GM23338 (cell line): ENCODE results near the gene HBD. TPM values are rescaled to one million over a fixed set of nuclear protein-coding genes. Genes with fewer than 3 reads are reported as not detected.

Source experiments
- ATAC-seq: fragments of 200-7000 bp; cut with Tn5 transposase; 3 replicates; pipeline ENCODE4 v1.9.1; 2020
- DNase-seq: peaks from one replicate; pipeline ENCODE4 v3.0.0-alpha.2; 2015; ENCODE audit warnings: low spot score
- H2AFZ ChIP-seq: fragments of 200-600 bp; sonication (generic); 2 replicates; pipeline ENCODE4 v1.8.0; 2016; ENCODE audit warnings: antibody characterized with exemption, mild to moderate bottlenecking, moderate library complexity
- H3F3A ChIP-seq: fragments of 200-600 bp; sonication (generic); replicated peaks from 2 replicates; pipeline ENCODE4 v1.8.0; 2017; ENCODE audit warnings: antibody characterized with exemption, mixed run types, low read depth
- H3K27ac ChIP-seq: fragments of 200-600 bp; sonication (generic); 2 replicates; pipeline ENCODE4 v1.6.1; 2016; ENCODE audit warnings: low read depth
- H3K27me3 ChIP-seq: fragments of 200-600 bp; sonication (generic); 2 replicates; pipeline ENCODE4 v1.8.0; 2016; ENCODE audit warnings: mild to moderate bottlenecking, mixed run types, moderate library complexity; ENCODE audit not compliant: insufficient read depth
- H3K36me3 ChIP-seq: fragments of 200-600 bp; sonication (generic); 2 replicates; pipeline ENCODE4 v1.8.0; 2016; ENCODE audit warnings: mild to moderate bottlenecking; ENCODE audit not compliant: insufficient read depth
- H3K4me1 ChIP-seq: fragments of 200-600 bp; sonication (generic); 2 replicates; pipeline ENCODE4 v1.8.0; 2016; ENCODE audit warnings: mild to moderate bottlenecking, moderate library complexity; ENCODE audit not compliant: insufficient read depth
- H3K4me2 ChIP-seq: fragments of 200-600 bp; sonication (generic); 2 replicates; pipeline ENCODE4 v1.7.1; 2017; ENCODE audit warnings: mixed run types
- H3K4me3 ChIP-seq: fragments of 200-600 bp; sonication (generic); 2 replicates; pipeline ENCODE4 v1.6.1; 2016; ENCODE audit warnings: mixed run types
- H3K79me2 ChIP-seq: fragments of 200-600 bp; sonication (generic); replicated peaks from 2 replicates; pipeline ENCODE4 v1.8.0; 2017; ENCODE audit warnings: mild to moderate bottlenecking; ENCODE audit not compliant: insufficient read depth
- H3K9me2 ChIP-seq: fragments of 200-600 bp; sonication (generic); 2 replicates; pipeline ENCODE4 v1.8.0; 2017; ENCODE audit not compliant: insufficient read depth
- H4K20me1 ChIP-seq: fragments of 200-600 bp; sonication (generic); replicated peaks from 2 replicates; pipeline ENCODE4 v1.8.0; 2017; ENCODE audit warnings: mild to moderate bottlenecking; ENCODE audit not compliant: insufficient read depth
- H3K27ac Mint-ChIP-seq: 2 replicates; pipeline ENCODE4 v1.8.0; 2020; ENCODE audit warnings: inconsistent platforms, mild to moderate bottlenecking, moderate library complexity, mixed read lengths
- H3K27me3 Mint-ChIP-seq: 3 replicates; pipeline ENCODE4 v1.8.0; 2022; ENCODE audit warnings: low read depth, mild to moderate bottlenecking, moderate library complexity, mixed read lengths, inconsistent platforms; ENCODE audit not compliant: insufficient read depth, poor library complexity
- H3K36me3 Mint-ChIP-seq: 3 replicates; pipeline ENCODE4 v1.8.0; 2021; ENCODE audit warnings: low read depth, mild to moderate bottlenecking, inconsistent platforms, moderate library complexity, mixed read lengths
- H3K4me1 Mint-ChIP-seq: 3 replicates; pipeline ENCODE4 v1.8.0; 2020; ENCODE audit warnings: mild to moderate bottlenecking, inconsistent platforms, mixed read lengths
- H3K4me3 Mint-ChIP-seq: 3 replicates; pipeline ENCODE4 v1.8.0; 2021; ENCODE audit warnings: moderate library complexity, mild to moderate bottlenecking, inconsistent platforms, mixed read lengths
- H3K9me3 Mint-ChIP-seq: 3 replicates; pipeline ENCODE4 v1.8.0; 2020; ENCODE audit warnings: moderate library complexity, mild to moderate bottlenecking, inconsistent platforms, mixed read lengths
- CREB1 ChIP-seq: fragments of 250-450 bp; sonication (Bioruptor Pico); IDR thresholded peaks from 2 replicates; pipeline ENCODE4 v1.5.0; 2020; ENCODE audit warnings: low read depth, mild to moderate bottlenecking, moderate library complexity
- EZH2 ChIP-seq: fragments of 200-600 bp; sonication (generic); IDR thresholded peaks from one replicate; pipeline ENCODE4 v1.8.0; 2017; ENCODE audit warnings: antibody characterized with exemption, mild to moderate bottlenecking, low read depth; ENCODE audit not compliant: unreplicated experiment
- EZH2phosphoT487 ChIP-seq: fragments of 200-600 bp; sonication (generic); IDR thresholded peaks from one replicate; pipeline ENCODE4 v1.8.1; 2018; ENCODE audit warnings: antibody characterized with exemption; ENCODE audit not compliant: unreplicated experiment
- JUNB ChIP-seq: IDR thresholded peaks from one replicate; pipeline ENCODE4 v1.6.1; 2016; ENCODE audit warnings: antibody characterized with exemption; ENCODE audit not compliant: unreplicated experiment
- POLR2AphosphoS5 ChIP-seq: IDR thresholded peaks from 2 replicates; pipeline ENCODE4 v1.6.1; 2016; ENCODE audit warnings: antibody characterized with exemption, low read depth
- STAT1 ChIP-seq: IDR thresholded peaks from one replicate; pipeline ENCODE4 v1.6.1; 2016; ENCODE audit warnings: antibody characterized with exemption; ENCODE audit not compliant: unreplicated experiment
- ZNF114 ChIP-seq: fragments of 250-450 bp; sonication (Bioruptor Pico); IDR thresholded peaks from 2 replicates; pipeline ENCODE4 v1.5.0; 2020; ENCODE audit warnings: mild to moderate bottlenecking, moderate library complexity
- ZNF331 ChIP-seq: fragments of 250-450 bp; sonication (Bioruptor Pico); IDR thresholded peaks from 2 replicates; pipeline ENCODE4 v1.5.0; 2020; ENCODE audit warnings: low read depth, mild to moderate bottlenecking, moderate library complexity
- ZNF462 ChIP-seq: fragments of 250-450 bp; sonication (Bioruptor Pico); IDR thresholded peaks from 2 replicates; pipeline ENCODE4 v1.5.0; 2020; ENCODE audit warnings: mild to moderate bottlenecking, moderate library complexity
- polyA plus RNA-seq: library from polyadenylated mRNA; unstranded; fragments of >200 nt; fragmentation: Nextera tagmentation; extraction: Ambion mirVana; gene quantifications from 2 replicates; pipeline ENCODE4 v1.2.1, GENCODE V29; 2016
- total RNA-seq: library from RNA; depleted of rRNA; stranded (reverse); fragments of >200 nt; shearing (Covaris generic); gene quantifications from 2 replicates; pipeline ENCODE4 v1.2.3, GENCODE V29; 2014
- TF ChIP-seq, protein P1 (sequence below): IDR thresholded peaks from 2 replicates; pipeline ENCODE4 v1.6.1; 2016; ENCODE audit warnings: antibody characterized with exemption
- TF ChIP-seq, protein P2 (sequence below), 2 experiments: fragments of 200-600 bp in 1 of 2; sonication (generic) in 1 of 2; conservative IDR thresholded peaks; 2 replicates each; pipeline versions ENCODE4 v1.5.1 to v1.6.1; 2016 to 2017; ENCODE audit warnings: antibody characterized with exemption in 2 of 2, low read depth in 2 of 2, mild to moderate bottlenecking in 2 of 2, moderate library complexity in 1 of 2
- TF ChIP-seq, protein P3 (sequence below): IDR thresholded peaks from one replicate; pipeline ENCODE4 v1.6.1; 2018; ENCODE audit warnings: antibody characterized with exemption; ENCODE audit not compliant: unreplicated experiment

HBD gene
- total and polyA plus RNA-seq, 2 experiments from 2014 or later: not detected

GRCh38 chr11:5226732-5227310 lies 7.5 kb downstream of the HBD start, which contains the start of gene HBB:
Gene HBB, minus strand, starts transcription at chr11:5227071. Its CDS starts 50 bp downstream, at chr11:5227021.
- Histone ChIP-seq H4K20me1 (no peaks in the 10 kb centered on the region), H3K4me1 (no peaks in the 10 kb centered on the region), H3K4me2 (no peak within 1 kb of the TSS), H2AFZ (no peak within 1 kb of the TSS), H3K4me3 (no peak within 1 kb of the TSS), H3K27me3 (no peaks in the 10 kb centered on the region), H3K79me2 (no peaks in the 10 kb centered on the region), H3K27ac (no peak within 1 kb of the TSS), H3K9me2 (no peaks in the 10 kb centered on the region), H3F3A (no peaks in the 10 kb centered on the region), H3K36me3 (no peaks in the 10 kb centered on the region)
- Mint-ChIP-seq H3K27me3 (no peaks in the 10 kb centered on the region), H3K4me1 (no peaks in the 10 kb centered on the region), H3K27ac (no peak within 1 kb of the TSS), H3K9me3 (peaks cover 12% of the 10 kb centered on the region), H3K36me3 (peaks cover 5% of the 10 kb centered on the region; the same call in 2 of the 3 replicates), H3K4me3 (no peak within 1 kb of the TSS)
- TF ChIP-seq STAT1 (no peak), EZH2 (no peak), ZNF462 (no peak), JUNB (no peak), CREB1 (no peak), ZNF331 (no peak), ZNF114 (no peak), EZH2phosphoT487 (no peak), POLR2AphosphoS5 (no peak)
- TF ChIP-seq, protein P1, sequence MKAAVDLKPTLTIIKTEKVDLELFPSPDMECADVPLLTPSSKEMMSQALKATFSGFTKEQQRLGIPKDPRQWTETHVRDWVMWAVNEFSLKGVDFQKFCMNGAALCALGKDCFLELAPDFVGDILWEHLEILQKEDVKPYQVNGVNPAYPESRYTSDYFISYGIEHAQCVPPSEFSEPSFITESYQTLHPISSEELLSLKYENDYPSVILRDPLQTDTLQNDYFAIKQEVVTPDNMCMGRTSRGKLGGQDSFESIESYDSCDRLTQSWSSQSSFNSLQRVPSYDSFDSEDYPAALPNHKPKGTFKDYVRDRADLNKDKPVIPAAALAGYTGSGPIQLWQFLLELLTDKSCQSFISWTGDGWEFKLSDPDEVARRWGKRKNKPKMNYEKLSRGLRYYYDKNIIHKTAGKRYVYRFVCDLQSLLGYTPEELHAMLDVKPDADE: no peak
- TF ChIP-seq, protein P2, sequence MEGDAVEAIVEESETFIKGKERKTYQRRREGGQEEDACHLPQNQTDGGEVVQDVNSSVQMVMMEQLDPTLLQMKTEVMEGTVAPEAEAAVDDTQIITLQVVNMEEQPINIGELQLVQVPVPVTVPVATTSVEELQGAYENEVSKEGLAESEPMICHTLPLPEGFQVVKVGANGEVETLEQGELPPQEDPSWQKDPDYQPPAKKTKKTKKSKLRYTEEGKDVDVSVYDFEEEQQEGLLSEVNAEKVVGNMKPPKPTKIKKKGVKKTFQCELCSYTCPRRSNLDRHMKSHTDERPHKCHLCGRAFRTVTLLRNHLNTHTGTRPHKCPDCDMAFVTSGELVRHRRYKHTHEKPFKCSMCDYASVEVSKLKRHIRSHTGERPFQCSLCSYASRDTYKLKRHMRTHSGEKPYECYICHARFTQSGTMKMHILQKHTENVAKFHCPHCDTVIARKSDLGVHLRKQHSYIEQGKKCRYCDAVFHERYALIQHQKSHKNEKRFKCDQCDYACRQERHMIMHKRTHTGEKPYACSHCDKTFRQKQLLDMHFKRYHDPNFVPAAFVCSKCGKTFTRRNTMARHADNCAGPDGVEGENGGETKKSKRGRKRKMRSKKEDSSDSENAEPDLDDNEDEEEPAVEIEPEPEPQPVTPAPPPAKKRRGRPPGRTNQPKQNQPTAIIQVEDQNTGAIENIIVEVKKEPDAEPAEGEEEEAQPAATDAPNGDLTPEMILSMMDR (conservative IDR thresholded peaks at IDR 0.05; ENCODE audit: low read depth in 2 of 2): no peak
- TF ChIP-seq, protein P3, sequence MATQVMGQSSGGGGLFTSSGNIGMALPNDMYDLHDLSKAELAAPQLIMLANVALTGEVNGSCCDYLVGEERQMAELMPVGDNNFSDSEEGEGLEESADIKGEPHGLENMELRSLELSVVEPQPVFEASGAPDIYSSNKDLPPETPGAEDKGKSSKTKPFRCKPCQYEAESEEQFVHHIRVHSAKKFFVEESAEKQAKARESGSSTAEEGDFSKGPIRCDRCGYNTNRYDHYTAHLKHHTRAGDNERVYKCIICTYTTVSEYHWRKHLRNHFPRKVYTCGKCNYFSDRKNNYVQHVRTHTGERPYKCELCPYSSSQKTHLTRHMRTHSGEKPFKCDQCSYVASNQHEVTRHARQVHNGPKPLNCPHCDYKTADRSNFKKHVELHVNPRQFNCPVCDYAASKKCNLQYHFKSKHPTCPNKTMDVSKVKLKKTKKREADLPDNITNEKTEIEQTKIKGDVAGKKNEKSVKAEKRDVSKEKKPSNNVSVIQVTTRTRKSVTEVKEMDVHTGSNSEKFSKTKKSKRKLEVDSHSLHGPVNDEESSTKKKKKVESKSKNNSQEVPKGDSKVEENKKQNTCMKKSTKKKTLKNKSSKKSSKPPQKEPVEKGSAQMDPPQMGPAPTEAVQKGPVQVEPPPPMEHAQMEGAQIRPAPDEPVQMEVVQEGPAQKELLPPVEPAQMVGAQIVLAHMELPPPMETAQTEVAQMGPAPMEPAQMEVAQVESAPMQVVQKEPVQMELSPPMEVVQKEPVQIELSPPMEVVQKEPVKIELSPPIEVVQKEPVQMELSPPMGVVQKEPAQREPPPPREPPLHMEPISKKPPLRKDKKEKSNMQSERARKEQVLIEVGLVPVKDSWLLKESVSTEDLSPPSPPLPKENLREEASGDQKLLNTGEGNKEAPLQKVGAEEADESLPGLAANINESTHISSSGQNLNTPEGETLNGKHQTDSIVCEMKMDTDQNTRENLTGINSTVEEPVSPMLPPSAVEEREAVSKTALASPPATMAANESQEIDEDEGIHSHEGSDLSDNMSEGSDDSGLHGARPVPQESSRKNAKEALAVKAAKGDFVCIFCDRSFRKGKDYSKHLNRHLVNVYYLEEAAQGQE: no peak
- ATAC-seq (no peak), DNase-seq (no peak)
